Osteoblast (primary cell): ENCODE results near the gene PFN4. TPM values are rescaled to one million over a fixed set of nuclear protein-coding genes. Genes with fewer than 3 reads are reported as not detected.

Experiments
- DNase-seq: peaks from one replicate; pipeline ENCODE4 v3.0.0; 2011; ENCODE audit warnings: low spot score, mixed read lengths; ENCODE audit not compliant: insufficient read length; ENCODE audit errors: missing footprints
- H2AFZ ChIP-seq: 2 replicates; pipeline ENCODE4 v1.6.0; 2011; ENCODE audit warnings: mild to moderate bottlenecking, low read length
- H3K27ac ChIP-seq: 2 replicates; pipeline ENCODE4 v1.5.1; 2011; ENCODE audit warnings: mild to moderate bottlenecking, low read depth, low read length, moderate library complexity
- H3K27me3 ChIP-seq: 2 replicates; pipeline ENCODE4 v1.6.0; 2012; ENCODE audit warnings: mild to moderate bottlenecking, control low read depth, inconsistent platforms, low read length, moderate library complexity; ENCODE audit not compliant: insufficient read depth
- H3K36me3 ChIP-seq: 2 replicates; pipeline ENCODE4 v1.5.1; 2011; ENCODE audit warnings: mild to moderate bottlenecking, low read length, control low read depth, moderate library complexity; ENCODE audit not compliant: insufficient read depth
- H3K4me1 ChIP-seq: 2 replicates; pipeline ENCODE4 v1.5.1; 2011; ENCODE audit warnings: mild to moderate bottlenecking, low read length, control low read depth, moderate library complexity; ENCODE audit not compliant: insufficient read depth
- H3K4me2 ChIP-seq: 2 replicates; pipeline ENCODE4 v1.6.0; 2011; ENCODE audit warnings: mild to moderate bottlenecking, low read length; ENCODE audit not compliant: insufficient read depth
- H3K4me3 ChIP-seq: fragments of 200-600 bp; sonication (generic); 3 replicates; pipeline ENCODE4 v1.5.1; 2012; ENCODE audit warnings: mild to moderate bottlenecking, low read length, inconsistent platforms; ENCODE audit not compliant: insufficient read depth
- H3K79me2 ChIP-seq: 2 replicates; pipeline ENCODE4 v1.6.0; 2012; ENCODE audit warnings: mild to moderate bottlenecking, low read length, control low read depth, inconsistent platforms; ENCODE audit not compliant: insufficient read depth
- H3K9me3 ChIP-seq: 2 replicates; pipeline ENCODE4 v1.5.1; 2011; ENCODE audit warnings: low read depth, low read length, control low read depth
- H4K20me1 ChIP-seq: 2 replicates; pipeline ENCODE4 v1.6.0; 2012; ENCODE audit warnings: mild to moderate bottlenecking, low read length, control low read depth; ENCODE audit not compliant: insufficient read depth
- CTCF ChIP-seq: IDR thresholded peaks from 2 replicates; pipeline ENCODE4 v1.5.1; 2011; ENCODE audit warnings: mild to moderate bottlenecking, low read depth, low read length, moderate library complexity; ENCODE audit errors: extremely low read depth
- total RNA-seq: library from RNA; depleted of rRNA; stranded (reverse); fragments of >200 nt; gene quantifications from 2 replicates; pipeline ENCODE4 v1.2.3, GENCODE V29; 2012

The PFN4 gene
- total RNA-seq, 1 donor = not detected

GRCh38 chr2:24132543-24132942, 9.4 kb upstream of the PFN4 start:
- Histone ChIP-seq H3K36me3 (no peaks in the 10 kb centered on the region), H3K9me3 (no peaks in the 10 kb centered on the region), H3K4me3 (no peak overlapping the region), H3K27me3 (no peaks in the 10 kb centered on the region), H3K4me1 (no peaks in the 10 kb centered on the region), H4K20me1 (no peaks in the 10 kb centered on the region), H3K4me2 (no peak overlapping the region), H3K79me2 (no peaks in the 10 kb centered on the region), H3K27ac (no peak overlapping the region), H2AFZ (no peak overlapping the region)
- DNase-seq = no peak
- no peak for TF ChIP-seq CTCF

GRCh38 chr2:24125956-24126355, 2.8 kb upstream of the PFN4 start:
- no peaks in the 10 kb centered on the region for H4K20me1 ChIP-seq
- H3K4me2 ChIP-seq = no peak overlapping the region
- no peaks in the 10 kb centered on the region for H3K27me3 ChIP-seq
- H3K27ac ChIP-seq = no peak overlapping the region
- TF ChIP-seq CTCF = no peak
- H3K9me3 ChIP-seq = no peaks in the 10 kb centered on the region
- no peak for DNase-seq
- peaks cover 14% of the 10 kb centered on the region for H3K4me1 ChIP-seq
- H2AFZ ChIP-seq = no peak overlapping the region
- H3K4me3 ChIP-seq = no peak overlapping the region
- H3K79me2 ChIP-seq = peaks cover 7% of the 10 kb centered on the region
- no peaks in the 10 kb centered on the region for H3K36me3 ChIP-seq

- H3K9me3 ChIP-seq = no peaks in the 10 kb centered on the region
- peak overlapping the region; percentile 87 for H3K4me3 ChIP-seq
- peak; percentile 79 for DNase-seq
- H4K20me1 ChIP-seq = no peaks in the 10 kb centered on the region
- H3K79me2 ChIP-seq = peaks cover 7% of the 10 kb centered on the region
- no peak for TF ChIP-seq CTCF
- peak overlapping the region; percentile 89 for H3K4me2 ChIP-seq
- peak overlapping the region; percentile 87 for H3K27ac ChIP-seq
- H2AFZ ChIP-seq = peak overlapping the region; percentile 96
- H3K36me3 ChIP-seq = no peaks in the 10 kb centered on the region
- no peaks in the 10 kb centered on the region for H3K27me3 ChIP-seq
- peaks cover 14% of the 10 kb centered on the region for H3K4me1 ChIP-seq
These were observed 917 bp upstream of the PFN4 start for GRCh38 chr2:24123922-24124580.

GRCh38 chr2:24122366-24123194, 554 bp downstream of the PFN4 start:
- H3K4me2 ChIP-seq = peak overlapping the region; percentile 89
- H3K36me3 ChIP-seq = no peaks in the 10 kb centered on the region
- H3K4me1 ChIP-seq = peaks cover 14% of the 10 kb centered on the region
- H3K4me3 ChIP-seq = peak overlapping the region; percentile 87
- H3K9me3 ChIP-seq = no peaks in the 10 kb centered on the region
- no peak for TF ChIP-seq CTCF
- peak; percentile 80 for DNase-seq
- peaks cover 7% of the 10 kb centered on the region for H3K79me2 ChIP-seq
- H4K20me1 ChIP-seq = no peaks in the 10 kb centered on the region
- no peaks in the 10 kb centered on the region for H3K27me3 ChIP-seq
- peak overlapping the region; percentile 96 for H2AFZ ChIP-seq
- peak overlapping the region; percentile 87 for H3K27ac ChIP-seq
